H1 (cell line): ENCODE data around the gene FADS3. TPM values are rescaled to one million over a fixed set of nuclear protein-coding genes. Genes with fewer than 3 reads are reported as not detected.

Source experiments
- CTCF ChIA-PET: fragments of 300-600 bp; sonication (Branson Sonifier 250); formaldehyde crosslinking; loops from one replicate; lab custom pipeline; 2021; ENCODE audit not compliant: partially characterized antibody; lab: Charles Lee
- POLR2A ChIA-PET: fragments of 300-600 bp; sonication (Branson Sonifier 250); formaldehyde crosslinking; loops from one replicate; lab custom pipeline; 2021; ENCODE audit warnings: inconsistent platforms; ENCODE audit not compliant: partially characterized antibody; lab: Charles Lee
- DNase-seq, 2 experiments: peaks; one replicate each; pipeline versions ENCODE4 v3.0.0 to v3.0.0-alpha.2; 2010 to 2022; ENCODE audit warnings: low spot score in 2 of 2, low read depth in 1 of 2, mixed read lengths in 1 of 2
- FAIRE-seq: peaks from 2 replicates; lab custom pipeline; 2011; peaks lifted over from hg19 to GRCh38; lab: Jason Lieb, UNC
- H2AFZ ChIP-seq: 2 replicates; pipeline ENCODE4 v1.8.1; 2012; ENCODE audit warnings: low read length, inconsistent platforms
- H2AK5ac ChIP-seq: 2 replicates; pipeline ENCODE4 v1.6.1; 2013; ENCODE audit warnings: low read depth, low read length
- H2BK120ac ChIP-seq: replicated peaks from 2 replicates; pipeline ENCODE3; 2013; ENCODE audit warnings: low read depth, low read length, inconsistent platforms
- H2BK12ac ChIP-seq: 2 replicates; pipeline ENCODE4 v1.6.1; 2013; ENCODE audit warnings: low read depth, low read length
- H2BK15ac ChIP-seq: 2 replicates; pipeline ENCODE4 v1.6.1; 2013; ENCODE audit warnings: low read length
- H2BK20ac ChIP-seq: 2 replicates; pipeline ENCODE4 v1.6.1; 2013; ENCODE audit warnings: low read length
- H2BK5ac ChIP-seq: 2 replicates; pipeline ENCODE4 v1.6.1; 2013; ENCODE audit warnings: low read depth, low read length
- H3K14ac ChIP-seq: 2 replicates; pipeline ENCODE4 v1.6.1; 2013; ENCODE audit warnings: inconsistent platforms; ENCODE audit not compliant: insufficient read length
- H3K18ac ChIP-seq: 2 replicates; pipeline ENCODE4 v1.6.1; 2013; ENCODE audit warnings: low read length; ENCODE audit errors: extremely low read depth
- H3K23ac ChIP-seq: 2 replicates; pipeline ENCODE4 v1.6.1; 2013; ENCODE audit warnings: inconsistent platforms; ENCODE audit not compliant: insufficient read length
- H3K23me2 ChIP-seq: 2 replicates; pipeline ENCODE4 v1.6.1; 2013; ENCODE audit warnings: low read depth, low read length
- H3K27ac ChIP-seq: 2 replicates; pipeline ENCODE4 v1.6.1; 2011; ENCODE audit warnings: low read depth, low read length, inconsistent platforms
- H3K27me3 ChIP-seq, 4 experiments: replicated peaks in 1 of 4; 1 replicate in 1 of 4; 2 replicates in 3 of 4; pipeline versions ENCODE4 v1.6.1 to v1.8.1; 2011 to 2013; ENCODE audit warnings: low read length in 3 of 4, mild to moderate bottlenecking in 3 of 4, inconsistent platforms in 2 of 4, mixed read lengths in 2 of 4, moderate library complexity in 1 of 4; ENCODE audit not compliant: control insufficient read depth in 3 of 4, insufficient read depth in 3 of 4; ENCODE audit errors: extremely low read depth in 1 of 4
- H3K36me3 ChIP-seq, 4 experiments: 2 replicates each; pipeline versions ENCODE4 v1.6.1 to v1.8.1; 2011 to 2013; ENCODE audit warnings: mild to moderate bottlenecking in 4 of 4, low read length in 3 of 4, moderate library complexity in 2 of 4, control low read depth in 1 of 4, inconsistent platforms in 1 of 4; ENCODE audit not compliant: insufficient read depth in 4 of 4, control insufficient read depth in 2 of 4
- H3K4ac ChIP-seq: replicated peaks from 2 replicates; pipeline ENCODE3; 2013; ENCODE audit warnings: low read length, low read depth, mixed read lengths, inconsistent platforms; ENCODE audit not compliant: insufficient read length
- H3K4me1 ChIP-seq, 4 experiments: replicated peaks in 1 of 4; 1 replicate in 1 of 4; 2 replicates in 3 of 4; pipeline versions ENCODE4 v1.6.1 to v1.8.1; 2011 to 2013; ENCODE audit warnings: low read length in 3 of 4, inconsistent platforms in 2 of 4, mixed read lengths in 1 of 4; ENCODE audit not compliant: insufficient read depth in 4 of 4, control insufficient read depth in 3 of 4
- H3K4me2 ChIP-seq, 2 experiments: 2 replicates each; pipeline versions ENCODE4 v1.6.1 to v1.8.1; 2011 to 2013; ENCODE audit warnings: low read depth in 2 of 2, low read length in 2 of 2, control low read depth in 1 of 2, inconsistent platforms in 1 of 2, mild to moderate bottlenecking in 1 of 2; ENCODE audit not compliant: insufficient read depth in 1 of 2
- H3K4me3 ChIP-seq, 4 experiments: fragments of 200-600, 300-600 bp in 1 of 4; sonication (generic), shearing (Covaris generic), sonication (Bioruptor Twin) in 1 of 4; 2 replicates each; pipeline versions ENCODE4 v1.5.1 to v1.8.1; 2011 to 2016; ENCODE audit warnings: low read length in 4 of 4, low read depth in 3 of 4, control low read depth in 2 of 4, inconsistent platforms in 2 of 4, mild to moderate bottlenecking in 2 of 4, mixed read lengths in 1 of 4, moderate library complexity in 1 of 4; ENCODE audit not compliant: insufficient read depth in 2 of 4; ENCODE audit errors: extremely low read depth in 1 of 4
- H3K56ac ChIP-seq: replicated peaks from 2 replicates; pipeline ENCODE3; 2013; ENCODE audit warnings: low read depth, mild to moderate bottlenecking, mixed read lengths, low read length, inconsistent platforms; ENCODE audit not compliant: insufficient read length
- H3K79me1 ChIP-seq: 2 replicates; pipeline ENCODE4 v1.6.1; 2013; ENCODE audit warnings: low read depth, low read length, control low read depth
- H3K79me2 ChIP-seq, 2 experiments: 2 replicates each; pipeline versions ENCODE4 v1.6.1 to v1.8.1; 2012 to 2013; ENCODE audit warnings: low read length in 2 of 2, mild to moderate bottlenecking in 2 of 2, inconsistent platforms in 1 of 2; ENCODE audit not compliant: insufficient read depth in 2 of 2, control insufficient read depth in 1 of 2
- H3K9ac ChIP-seq, 4 experiments: replicated peaks in 1 of 4; 1 replicate in 1 of 4; 2 replicates in 3 of 4; pipeline versions ENCODE4 v1.6.1 to v1.8.1; 2011 to 2013; ENCODE audit warnings: low read depth in 3 of 4, low read length in 3 of 4, control low read depth in 2 of 4, mild to moderate bottlenecking in 2 of 4, moderate library complexity in 2 of 4, inconsistent platforms in 1 of 4; ENCODE audit errors: extremely low read depth in 1 of 4
- H3K9me3 ChIP-seq, 2 experiments: 2 replicates each; pipeline versions ENCODE4 v1.6.1 to v1.8.1; 2012 to 2013; ENCODE audit warnings: mild to moderate bottlenecking in 2 of 2, moderate library complexity in 2 of 2, control low read depth in 1 of 2, inconsistent platforms in 1 of 2, low read depth in 1 of 2, low read length in 1 of 2, mixed read lengths in 1 of 2; ENCODE audit not compliant: insufficient read depth in 2 of 2
- H4K20me1 ChIP-seq, 2 experiments: replicated peaks in 1 of 2; 2 replicates each; pipeline versions ENCODE3 to v1.8.1; 2011 to 2013; ENCODE audit warnings: inconsistent platforms in 2 of 2, low read length in 2 of 2, mild to moderate bottlenecking in 1 of 2; ENCODE audit not compliant: insufficient read depth in 2 of 2, control insufficient read depth in 1 of 2
- H4K5ac ChIP-seq: 2 replicates; pipeline ENCODE4 v1.6.1; 2013; ENCODE audit warnings: low read length, low read depth, mixed read lengths, inconsistent platforms; ENCODE audit not compliant: insufficient read length
- H4K8ac ChIP-seq: 2 replicates; pipeline ENCODE4 v1.8.0; 2013; ENCODE audit warnings: mild to moderate bottlenecking, moderate library complexity, low read length, inconsistent platforms; ENCODE audit not compliant: insufficient read depth; ENCODE audit errors: extremely low read depth
- H4K91ac ChIP-seq: replicated peaks from 2 replicates; pipeline ENCODE3; 2013; ENCODE audit warnings: low read length, mixed read lengths, inconsistent platforms; ENCODE audit not compliant: insufficient read length
- RAD21 ChIP-seq, 2 experiments: IDR thresholded peaks in 1 of 2; conservative IDR thresholded peaks in 1 of 2; 2 replicates each; pipeline ENCODE4 v1.6.1; 2011; ENCODE audit warnings: low read depth in 2 of 2, low read length in 2 of 2, improper control_type of control experiment in 1 of 2, inconsistent platforms in 1 of 2, mild to moderate bottlenecking in 1 of 2, moderate library complexity in 1 of 2
- TCF12 ChIP-seq: IDR thresholded peaks from 2 replicates; pipeline ENCODE4 v1.6.1; 2011; ENCODE audit warnings: low read depth, mild to moderate bottlenecking, low read length
- ZNF274 ChIP-seq: IDR thresholded peaks from 2 replicates; pipeline ENCODE4 v1.7.0; 2012; ENCODE audit warnings: low read length, borderline replicate concordance; ENCODE audit errors: extremely low read depth
- WGBS, 2 experiments: shearing (Covaris generic) in 1 of 2; methylation state at CpG; one replicate each; pipeline versions ENCODE4 v1.1.6 to v1.1.7; 2013 to 2015; ENCODE audit warnings: low lambda C conversion rate in 2 of 2, mixed read lengths in 2 of 2, inconsistent platforms in 1 of 2, low coverage in 1 of 2, missing lambda C conversion rate in 1 of 2; ENCODE audit not compliant: insufficient replicate concordance in 2 of 2, insufficient coverage in 1 of 2, insufficient read length in 1 of 2; ENCODE audit errors: extremely low coverage in 1 of 2, missing lambda C conversion rate in 1 of 2; 5-methylcytosine and 5-hydroxymethylcytosine counted together
- polyA plus RNA-seq, 7 experiments: library from polyadenylated mRNA; depleted of rRNA in 3 of 7; stranded (reverse) in 5 of 7; unstranded in 2 of 7; fragments of >200 nt in 5 of 7; fragments of 200-250 nt in 2 of 7; gene quantifications; 1 replicate in 5 of 7; 2 replicates in 1 of 7; 4 replicates in 1 of 7; pipeline versions ENCODE4 v1.2.1 to v1.2.3, GENCODE V29; 2011 to 2013; ENCODE audit warnings: missing spikeins in 2 of 7, mixed read lengths in 2 of 7
- total RNA-seq: library from RNA; stranded (reverse); fragmentation: NEBNext Ultra II Directional; extraction: Animal tissue kit (Norgen Biotek cat#: 25700); gene quantifications from 2 replicates; pipeline ENCODE4 v1.2.1, GENCODE V29; 2021

FADS3 gene
- total and polyA plus RNA-seq, 2 of the 8 experiments (the other 6 are each of a cell fraction or from before 2014, with no cell fraction given) = 43.8 to 76.3 TPM

- Histone ChIP-seq H2BK20ac (no peak overlapping the region), H2BK15ac (no peak overlapping the region), H3K9me3 (no peaks in the 10 kb centered on the region), H3K4me2 (no peak overlapping the region), H2BK5ac (peak overlapping the region; percentile 24; the same call in 1 of the 2 replicates), H3K23me2 (no peaks in the 10 kb centered on the region; the same call in 1 of the 2 replicates), H4K8ac (peak overlapping the region; percentile 23; the same call in 1 of the 2 replicates), H3K56ac (no peak overlapping the region), H3K36me3 (no peaks in the 10 kb centered on the region), H3K18ac (no peak overlapping the region), H3K23ac (no peak overlapping the region), H2BK12ac (no peak overlapping the region), H3K9ac (no peak overlapping the region), H2AK5ac (0 out of 2 replicates have a peak overlapping the region, but pooled peaks have one; percentile 28), H4K20me1 (peaks cover 0 to 9% of the 10 kb centered on the region in 2 experiments), H2AFZ (no peak overlapping the region), H3K4me1 (peaks cover 0 to 15% (median 6%) of the 10 kb centered on the region in 4 experiments; a peak in 5 of 7 replicates), H3K27me3 (no peaks in the 10 kb centered on the region)
- peak in 1 of 2 experiments; percentile 45 for DNase-seq
- WGBS, 2 experiments = 86% methylated on average over 7 of the region's 7 CpGs; no CpG with 5 or more reads in 1 of the 2 experiments
- POLR2A ChIA-PET = interaction anchor here (1.1 to 2.6 kb wide), 7 partner anchors 10 to 83 kb away, joined by 4 to 15 read pairs (median 4); no protein-coding TSS in a partner anchor
- CTCF ChIA-PET = interaction anchor here (1.0 to 23.2 kb wide), 7 partner anchors 11 to 223 kb away, joined by 3 to 658 read pairs (median 15); partner anchors contain the start of gene BEST1
- TF ChIP-seq ZNF274 (no peak), TCF12 (no peak), RAD21 (IDR thresholded peaks at IDR 0.05 in 1 of 2, conservative IDR thresholded peaks at IDR 0.05 in 1 of 2; ENCODE audit: low read depth in 2 of 2, low read length in 2 of 2) (0 out of 4 replicates have a peak, but pooled peaks of 1 of the 2 experiments have one; percentile 2)
- TF ChIP-seq, all 59 proteins: peak for 1
- peaks cover 0 to 2% of the 10 kb centered on the region in 2 experiments; a peak in 1 of 4 replicates for H3K79me2 ChIP-seq
- H2BK120ac ChIP-seq = no peak overlapping the region
- no peak overlapping the region for H3K27ac ChIP-seq
- no peak overlapping the region for H3K4me3 ChIP-seq
- no peak for FAIRE-seq
- H3K14ac ChIP-seq = no peak overlapping the region
- H3K4ac ChIP-seq = no peak overlapping the region
- H3K79me1 ChIP-seq = no peaks in the 10 kb centered on the region; the same call in 1 of the 2 replicates
- H4K91ac ChIP-seq = no peak overlapping the region
- no peak overlapping the region for H4K5ac ChIP-seq
These were observed 6.1 kb downstream of the FADS3 start for GRCh38 chr11:61885166-61885778.
